K562 (cell line): ENCODE results near the gene TMIGD1. TPM values are rescaled to one million over a fixed set of nuclear protein-coding genes. Genes with fewer than 3 reads are reported as not detected.
A peak's percentile ranks its signal among the peaks of the same experiment; 100 is the strongest.

Source experiments
- BRCA1 ChIP-seq, 2 experiments: fragments of 450-650 bp in 1 of 2; sonication (generic) in 1 of 2; formaldehyde crosslinking in 1 of 2; IDR thresholded peaks; 2 replicates each; pipeline versions ENCODE4 v1.5.0 to v1.6.1; 2017 to 2020; ENCODE audit warnings: mild to moderate bottlenecking in 1 of 2, missing genetic modification reagents in 1 of 2
- FOXK1 ChIP-seq: sonication (generic); formaldehyde crosslinking; IDR thresholded peaks from 2 replicates; pipeline ENCODE4 v1.8.0; 2022; ENCODE audit warnings: missing genetic modification reagents, mild to moderate bottlenecking, borderline replicate concordance
- GABPB1 ChIP-seq: sonication (generic); formaldehyde crosslinking; IDR thresholded peaks from 2 replicates; pipeline ENCODE4 v1.8.0; 2022; ENCODE audit warnings: mild to moderate bottlenecking, missing genetic modification reagents
- HMGN3 ChIP-seq: IDR thresholded peaks from 2 replicates; pipeline ENCODE4 v1.6.1; 2011; ENCODE audit warnings: borderline replicate concordance, low read depth, mild to moderate bottlenecking, mixed read lengths, low read length; ENCODE audit not compliant: insufficient read length; ENCODE audit errors: extremely low read depth
- KAT2B ChIP-seq: IDR thresholded peaks from one replicate; pipeline ENCODE4 v1.6.1; 2012; ENCODE audit warnings: low read depth, mild to moderate bottlenecking, control low read depth, inconsistent platforms, low read length, moderate library complexity
- NFATC3 ChIP-seq: fragments of 450-650 bp; IDR thresholded peaks from 2 replicates; pipeline ENCODE4 v1.6.1; 2017; ENCODE audit warnings: mild to moderate bottlenecking
- NFRKB ChIP-seq: fragments of 450-650 bp; IDR thresholded peaks from 2 replicates; pipeline ENCODE4 v1.6.1; 2016; ENCODE audit warnings: low read depth
- POLR2A ChIP-seq: fragments of 450-650 bp; conservative IDR thresholded peaks from 2 replicates; pipeline ENCODE4 v1.6.1; 2016
- RBM14 ChIP-seq: fragments of 200-400 bp; formaldehyde crosslinking; IDR thresholded peaks from 2 replicates; pipeline ENCODE4 v1.6.1; 2018; ENCODE audit warnings: low read depth, mild to moderate bottlenecking, low read length, moderate library complexity, borderline replicate concordance; ENCODE audit not compliant: insufficient read depth
- RHOXF2B ChIP-seq: fragments of 250-450 bp; sonication (Bioruptor Pico); conservative IDR thresholded peaks from 2 replicates; pipeline ENCODE4 v1.5.1; 2021
- ZBTB1 ChIP-seq: sonication (generic); formaldehyde crosslinking; IDR thresholded peaks from 2 replicates; pipeline ENCODE4 v1.8.1; 2023; ENCODE audit warnings: missing genetic modification reagents, low read depth, mild to moderate bottlenecking, borderline replicate concordance
- ZBTB17 ChIP-seq: fragments of 450-650 bp; formaldehyde crosslinking; IDR thresholded peaks from 2 replicates; pipeline ENCODE4 v1.4.0; 2020; ENCODE audit warnings: mild to moderate bottlenecking
- ZFP36 ChIP-seq: fragments of 150-350 bp; IDR thresholded peaks from 2 replicates; pipeline ENCODE4 v1.6.1; 2018; ENCODE audit warnings: low read length, low read depth; ENCODE audit not compliant: partially characterized antibody
- ZFPM2 ChIP-seq: fragments of 250-450 bp; sonication (Bioruptor Pico); IDR thresholded peaks from 2 replicates; pipeline ENCODE4 v1.5.1; 2022; ENCODE audit warnings: mild to moderate bottlenecking
- ZNF263 ChIP-seq: sonication (generic); formaldehyde crosslinking; IDR thresholded peaks from 2 replicates; pipeline ENCODE4 v1.8.0; 2022; ENCODE audit warnings: mild to moderate bottlenecking, missing genetic modification reagents, borderline replicate concordance
- ZNF444 ChIP-seq: fragments of 250-450 bp; sonication (Bioruptor Pico); IDR thresholded peaks from 2 replicates; pipeline ENCODE4 v1.4.0; 2020; ENCODE audit warnings: mild to moderate bottlenecking, moderate library complexity
- polyA plus RNA-seq, 8 experiments: library from polyadenylated mRNA; depleted of rRNA in 4 of 8; stranded (reverse) in 5 of 8; unstranded in 3 of 8; fragments of >200 nt; fragmentation: Nextera tagmentation in 2 of 8; fragmentation: Illumina TruSeq in 1 of 8; extraction: Ambion mirVana in 2 of 8; extraction: Trizol in 1 of 8; gene quantifications; 2 replicates each; pipeline versions ENCODE4 v1.2.1 to v1.2.3, GENCODE V29; 2011 to 2014; ENCODE audit warnings: inconsistent platforms in 1 of 8, missing spikeins in 1 of 8
- total RNA-seq, 7 experiments: library from RNA; depleted of rRNA in 6 of 7; stranded (reverse); fragments of >200 nt in 6 of 7; fragmentation: Illumina TruSeq in 2 of 7; extraction: Trizol in 2 of 7; gene quantifications; 2 replicates each; pipeline versions ENCODE4 v1.2.1 to v1.2.3, GENCODE V29; 2011 to 2021; ENCODE audit warnings: low replicate concordance in 1 of 7
- TF ChIP-seq, protein P1 (sequence below), 2 experiments: fragments of 450-650 bp in 1 of 2; sonication (generic) in 1 of 2; formaldehyde crosslinking in 1 of 2; IDR thresholded peaks in 1 of 2; conservative IDR thresholded peaks in 1 of 2; 2 replicates each; pipeline versions ENCODE4 v1.6.1 to v1.8.1; 2016 to 2023; ENCODE audit warnings: mild to moderate bottlenecking in 2 of 2, moderate library complexity in 2 of 2, inconsistent platforms in 1 of 2, missing genetic modification reagents in 1 of 2
- TF ChIP-seq, protein P2 (sequence below): fragments of 450-650 bp; formaldehyde crosslinking; IDR thresholded peaks from 2 replicates; pipeline ENCODE4 v1.4.0; 2020; ENCODE audit warnings: mild to moderate bottlenecking
- TF ChIP-seq, protein P3 (sequence below): sonication (generic); formaldehyde crosslinking; IDR thresholded peaks from 2 replicates; pipeline ENCODE4 v1.9.0; 2022; ENCODE audit warnings: mild to moderate bottlenecking, missing genetic modification reagents
- TF ChIP-seq, protein P4 (sequence below): sonication (generic); IDR thresholded peaks from 2 replicates; pipeline ENCODE4 v1.6.1; 2016
- TF ChIP-seq, protein P5 (sequence below): fragments of 250-450 bp; sonication (Bioruptor Pico); IDR thresholded peaks from 2 replicates; pipeline ENCODE4 v1.5.0; 2021; ENCODE audit warnings: mild to moderate bottlenecking, moderate library complexity

TMIGD1 gene
- total and polyA plus RNA-seq, 9 of the 15 experiments (the other 6 are each of a cell fraction or from before 2014, with no cell fraction given) = not detected

DNA sequence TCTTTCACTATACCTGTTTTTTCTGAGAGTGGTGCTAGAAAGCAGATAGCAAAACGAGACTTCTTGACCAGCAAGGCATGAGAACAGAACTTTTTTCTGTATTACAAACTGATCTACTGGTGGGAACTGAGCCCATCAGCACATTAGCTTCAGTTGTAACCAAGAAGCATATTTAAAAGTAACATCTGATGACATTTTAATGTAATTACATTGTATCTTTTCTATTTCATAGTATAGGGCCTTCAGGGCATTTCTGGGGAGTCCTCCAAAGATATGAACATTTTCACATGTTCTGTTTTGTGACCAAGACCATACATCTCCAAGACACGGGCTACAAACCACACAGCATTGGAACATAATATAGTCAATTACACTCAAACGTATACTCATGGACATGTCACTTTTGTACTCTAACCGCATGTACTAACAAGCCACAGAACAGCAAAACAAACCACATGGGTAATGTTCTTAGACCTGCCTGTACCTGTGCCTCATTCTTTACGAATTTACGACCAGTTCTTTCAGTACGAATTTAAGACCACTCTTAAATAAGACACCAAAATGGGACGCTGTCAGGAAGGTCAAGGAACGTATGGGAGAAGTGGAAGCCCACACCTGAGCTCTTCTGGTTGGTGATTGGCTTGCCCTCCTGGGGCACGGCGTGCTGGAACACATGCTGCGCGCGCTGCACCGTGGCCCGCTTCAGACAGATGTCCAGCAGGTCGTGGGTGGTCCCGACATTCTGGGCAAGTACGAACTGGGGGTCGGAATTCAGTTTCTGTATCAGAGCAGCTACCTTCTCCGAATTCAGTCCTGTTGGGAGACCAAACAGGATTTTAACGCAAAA, 42.9 kb downstream of the TMIGD1 start (continued):
- no peak for TF ChIP-seq GABPB1 (CRISPR knock-in tag)
- TF ChIP-seq, protein P1, sequence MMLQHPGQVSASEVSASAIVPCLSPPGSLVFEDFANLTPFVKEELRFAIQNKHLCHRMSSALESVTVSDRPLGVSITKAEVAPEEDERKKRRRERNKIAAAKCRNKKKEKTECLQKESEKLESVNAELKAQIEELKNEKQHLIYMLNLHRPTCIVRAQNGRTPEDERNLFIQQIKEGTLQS (IDR thresholded peaks at IDR 0.05) = no peak
- TF ChIP-seq, protein P1 (CRISPR knock-in tag; conservative IDR thresholded peaks at IDR 0.05) = no peak
- TF ChIP-seq ZNF444 (CRISPR knock-in tag) = no peak
- no peak for TF ChIP-seq NFRKB
- TF ChIP-seq, protein P2, sequence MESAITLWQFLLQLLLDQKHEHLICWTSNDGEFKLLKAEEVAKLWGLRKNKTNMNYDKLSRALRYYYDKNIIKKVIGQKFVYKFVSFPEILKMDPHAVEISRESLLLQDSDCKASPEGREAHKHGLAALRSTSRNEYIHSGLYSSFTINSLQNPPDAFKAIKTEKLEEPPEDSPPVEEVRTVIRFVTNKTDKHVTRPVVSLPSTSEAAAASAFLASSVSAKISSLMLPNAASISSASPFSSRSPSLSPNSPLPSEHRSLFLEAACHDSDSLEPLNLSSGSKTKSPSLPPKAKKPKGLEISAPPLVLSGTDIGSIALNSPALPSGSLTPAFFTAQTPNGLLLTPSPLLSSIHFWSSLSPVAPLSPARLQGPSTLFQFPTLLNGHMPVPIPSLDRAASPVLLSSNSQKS (CRISPR knock-in tag) = no peak
- TF ChIP-seq ZNF263 (CRISPR knock-in tag) = no peak
- no peak for TF ChIP-seq RHOXF2B (CRISPR knock-in tag)
- TF ChIP-seq, protein P3, sequence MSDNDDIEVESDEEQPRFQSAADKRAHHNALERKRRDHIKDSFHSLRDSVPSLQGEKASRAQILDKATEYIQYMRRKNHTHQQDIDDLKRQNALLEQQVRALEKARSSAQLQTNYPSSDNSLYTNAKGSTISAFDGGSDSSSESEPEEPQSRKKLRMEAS = peak; percentile 84
- TF ChIP-seq POLR2A = peak; percentile 64; the same call in 1 of the 2 replicates
- no peak for TF ChIP-seq RBM14
- no peak for TF ChIP-seq ZBTB1 (CRISPR knock-in tag)
- no peak for TF ChIP-seq ZFP36
- TF ChIP-seq KAT2B = no peak
- TF ChIP-seq HMGN3 = no peak
- TF ChIP-seq ZBTB17 (CRISPR knock-in tag) = no peak
- TF ChIP-seq FOXK1 (CRISPR knock-in tag) = no peak
- TF ChIP-seq ZFPM2 = no peak
- TF ChIP-seq, protein P4, sequence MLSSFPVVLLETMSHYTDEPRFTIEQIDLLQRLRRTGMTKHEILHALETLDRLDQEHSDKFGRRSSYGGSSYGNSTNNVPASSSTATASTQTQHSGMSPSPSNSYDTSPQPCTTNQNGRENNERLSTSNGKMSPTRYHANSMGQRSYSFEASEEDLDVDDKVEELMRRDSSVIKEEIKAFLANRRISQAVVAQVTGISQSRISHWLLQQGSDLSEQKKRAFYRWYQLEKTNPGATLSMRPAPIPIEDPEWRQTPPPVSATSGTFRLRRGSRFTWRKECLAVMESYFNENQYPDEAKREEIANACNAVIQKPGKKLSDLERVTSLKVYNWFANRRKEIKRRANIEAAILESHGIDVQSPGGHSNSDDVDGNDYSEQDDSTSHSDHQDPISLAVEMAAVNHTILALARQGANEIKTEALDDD = no peak
- TF ChIP-seq BRCA1 (IDR thresholded peaks at IDR 0.05) = no peak
- TF ChIP-seq BRCA1 (CRISPR knock-in tag; IDR thresholded peaks at IDR 0.05) = no peak
- TF ChIP-seq NFATC3 = no peak
- TF ChIP-seq, protein P5, sequence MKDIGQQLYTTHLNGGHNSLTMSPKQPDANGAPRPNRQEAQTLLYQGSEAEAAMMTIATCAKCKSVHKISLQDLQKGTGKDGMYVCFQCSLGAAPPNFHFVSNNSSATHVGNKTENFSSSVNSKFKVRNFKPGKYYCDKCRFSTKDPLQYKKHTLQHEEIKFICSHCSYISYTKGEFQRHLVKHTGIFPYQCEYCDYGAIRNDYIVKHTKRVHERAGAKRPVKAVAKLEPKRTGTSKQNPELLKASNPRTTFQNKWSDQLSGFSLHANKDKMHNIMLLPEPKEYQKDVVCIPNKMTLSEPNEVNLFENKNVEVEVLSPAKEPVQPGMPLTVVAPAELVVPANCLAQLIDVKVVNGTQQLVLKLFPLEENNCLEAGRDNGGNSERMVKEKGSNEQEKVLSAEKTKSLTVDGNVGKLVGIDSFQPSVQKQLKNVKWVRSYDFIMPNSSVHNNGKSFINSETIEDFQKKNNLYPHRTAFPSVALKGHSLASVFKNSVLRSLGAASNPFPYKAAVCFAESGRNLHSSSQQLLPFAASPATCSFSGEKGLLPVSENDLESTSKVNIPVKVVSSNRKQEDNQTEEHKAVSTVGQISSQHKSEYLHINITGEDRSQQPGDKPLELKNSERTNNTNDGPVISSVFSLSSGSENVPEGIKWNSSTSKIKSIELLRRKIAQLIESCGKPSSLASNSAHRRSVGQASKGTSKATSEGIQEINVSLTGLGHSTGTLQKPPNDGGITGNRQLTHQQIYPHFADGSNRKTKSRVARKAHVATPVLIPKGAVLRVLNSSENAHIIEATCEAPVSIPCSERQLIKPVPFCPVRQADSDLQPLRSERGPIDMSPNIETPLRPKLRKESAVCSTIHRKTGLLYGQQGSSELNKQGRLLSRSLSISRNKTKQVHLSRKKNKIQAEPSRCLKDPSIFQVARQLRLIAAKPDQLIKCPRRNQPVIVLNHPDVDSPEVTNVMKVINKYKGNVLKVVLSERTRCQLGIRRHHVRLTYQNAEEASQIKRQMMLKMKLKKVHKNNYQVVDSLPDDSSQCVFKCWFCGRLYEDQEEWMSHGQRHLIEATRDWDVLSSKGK (CRISPR knock-in tag) = no peak
